Measurements from ENCODE around the gene TAOK3. TPM values are rescaled to one million over a fixed set of nuclear protein-coding genes. Genes with fewer than 3 reads are reported as not detected.

Gene TAOK3
- total RNA-seq, 1 donor from 2014 or later, result 1.1 TPM

GRCh38 chr12:118193477-118193876 lies 179.2 kb downstream of the TAOK3 start:
- no peaks in the 10 kb centered on the region for H3K27me3 Mint-ChIP-seq (ENCODE audit: insufficient read depth, low read depth)
- Histone ChIP-seq H3K36me3 (no peaks in the 10 kb centered on the region), H4K20me1 (ENCODE audit: low read depth) (no peaks in the 10 kb centered on the region), H3K4me1 (peaks cover 17% of the 10 kb centered on the region), H2AFZ (replicated peaks) (no peak overlapping the region), H3K4me2 (no peak overlapping the region), H3K9ac (no peak overlapping the region), H3K4me3 (no peak overlapping the region), H3K9me3 (ENCODE audit: low read depth) (no peaks in the 10 kb centered on the region), H3F3A (ENCODE audit: low read depth) (peaks cover 13% of the 10 kb centered on the region), H3K79me2 (ENCODE audit: low read depth) (no peaks in the 10 kb centered on the region), H3K27me3 (no peaks in the 10 kb centered on the region), H3K27ac (no peak overlapping the region)
- DNase-seq (ENCODE audit: low spot score), result no peak
- no peak overlapping the region for H3K27ac Mint-ChIP-seq
- H3K4me1 Mint-ChIP-seq, result peaks cover 22% of the 10 kb centered on the region
- H3K4me3 Mint-ChIP-seq, result no peak overlapping the region
- no peaks in the 10 kb centered on the region for H3K36me3 Mint-ChIP-seq
- H3K9me3 Mint-ChIP-seq, result no peaks in the 10 kb centered on the region
- TF ChIP-seq, protein P1, sequence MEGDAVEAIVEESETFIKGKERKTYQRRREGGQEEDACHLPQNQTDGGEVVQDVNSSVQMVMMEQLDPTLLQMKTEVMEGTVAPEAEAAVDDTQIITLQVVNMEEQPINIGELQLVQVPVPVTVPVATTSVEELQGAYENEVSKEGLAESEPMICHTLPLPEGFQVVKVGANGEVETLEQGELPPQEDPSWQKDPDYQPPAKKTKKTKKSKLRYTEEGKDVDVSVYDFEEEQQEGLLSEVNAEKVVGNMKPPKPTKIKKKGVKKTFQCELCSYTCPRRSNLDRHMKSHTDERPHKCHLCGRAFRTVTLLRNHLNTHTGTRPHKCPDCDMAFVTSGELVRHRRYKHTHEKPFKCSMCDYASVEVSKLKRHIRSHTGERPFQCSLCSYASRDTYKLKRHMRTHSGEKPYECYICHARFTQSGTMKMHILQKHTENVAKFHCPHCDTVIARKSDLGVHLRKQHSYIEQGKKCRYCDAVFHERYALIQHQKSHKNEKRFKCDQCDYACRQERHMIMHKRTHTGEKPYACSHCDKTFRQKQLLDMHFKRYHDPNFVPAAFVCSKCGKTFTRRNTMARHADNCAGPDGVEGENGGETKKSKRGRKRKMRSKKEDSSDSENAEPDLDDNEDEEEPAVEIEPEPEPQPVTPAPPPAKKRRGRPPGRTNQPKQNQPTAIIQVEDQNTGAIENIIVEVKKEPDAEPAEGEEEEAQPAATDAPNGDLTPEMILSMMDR (IDR thresholded peaks at IDR 0.05), result no peak
- TF ChIP-seq EZH2 (IDR thresholded peaks at IDR 0.05), result no peak
- no peak for TF ChIP-seq EZH2phosphoT487 (IDR thresholded peaks at IDR 0.05)

DNA sequence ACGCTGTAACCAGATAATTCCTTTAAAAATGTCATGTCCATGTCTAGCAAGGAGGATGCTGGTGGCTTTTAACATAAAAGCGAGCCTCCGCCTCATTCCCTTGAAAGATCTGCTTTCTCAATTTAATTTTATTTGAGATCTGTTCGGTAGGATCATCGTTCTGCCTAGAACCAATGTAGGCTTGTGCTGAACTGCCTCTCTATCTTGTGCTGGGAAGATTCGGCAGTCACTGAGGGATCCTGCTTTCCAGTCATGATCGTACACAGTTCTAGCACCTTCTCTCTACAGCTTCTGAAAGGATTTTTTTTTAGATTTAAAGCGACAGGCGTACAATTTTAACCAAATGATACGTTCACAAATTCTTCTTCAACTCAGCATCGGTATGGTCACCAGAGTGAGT lies 182.4 kb downstream of the TAOK3 start:
- H3K9me3 Mint-ChIP-seq, result no peaks in the 10 kb centered on the region
- no peaks in the 10 kb centered on the region for H3K79me2 ChIP-seq (ENCODE audit: low read depth)
- TF ChIP-seq EZH2 (IDR thresholded peaks at IDR 0.05), result no peak
- TF ChIP-seq EZH2phosphoT487 (IDR thresholded peaks at IDR 0.05), result no peak
- TF ChIP-seq, protein P1 (IDR thresholded peaks at IDR 0.05), result no peak
- H3K4me2 ChIP-seq, result peak overlapping the region; percentile 62
- no peaks in the 10 kb centered on the region for H3K27me3 Mint-ChIP-seq (ENCODE audit: insufficient read depth, low read depth)
- no peaks in the 10 kb centered on the region for H3K27me3 ChIP-seq
- H3K4me1 Mint-ChIP-seq, result peaks cover 33% of the 10 kb centered on the region
- peak overlapping the region; percentile 99 for H3K27ac Mint-ChIP-seq
- no peaks in the 10 kb centered on the region for H3K36me3 Mint-ChIP-seq
- peak overlapping the region; percentile 85 for H3K4me3 Mint-ChIP-seq
- no peaks in the 10 kb centered on the region for H3K9me3 ChIP-seq (ENCODE audit: low read depth)
- H2AFZ ChIP-seq (replicated peaks), result peak overlapping the region; percentile 96
- no peaks in the 10 kb centered on the region for H3K36me3 ChIP-seq
- H4K20me1 ChIP-seq (ENCODE audit: low read depth), result no peaks in the 10 kb centered on the region
- peak; percentile 7 for DNase-seq (ENCODE audit: low spot score)
- H3K27ac ChIP-seq, result no peak overlapping the region
- no peak overlapping the region for H3K9ac ChIP-seq
- H3K4me1 ChIP-seq, result peaks cover 17% of the 10 kb centered on the region
- no peak overlapping the region for H3K4me3 ChIP-seq
- peaks cover 13% of the 10 kb centered on the region for H3F3A ChIP-seq (ENCODE audit: low read depth)

- Mint-ChIP-seq H3K27me3 (ENCODE audit: insufficient read depth, low read depth) (no peaks in the 10 kb centered on the region), H3K36me3 (no peaks in the 10 kb centered on the region), H3K4me1 (peaks cover 33% of the 10 kb centered on the region), H3K4me3 (peak overlapping the region; percentile 85), H3K9me3 (no peaks in the 10 kb centered on the region), H3K27ac (peak overlapping the region; percentile 99)
- Histone ChIP-seq H3K27ac (peak overlapping the region; percentile 10), H3K4me1 (peaks cover 17% of the 10 kb centered on the region), H3K9me3 (ENCODE audit: low read depth) (no peaks in the 10 kb centered on the region), H4K20me1 (ENCODE audit: low read depth) (no peaks in the 10 kb centered on the region), H3K4me3 (no peak overlapping the region), H3K9ac (no peak overlapping the region), H3K36me3 (no peaks in the 10 kb centered on the region), H3K4me2 (peak overlapping the region; percentile 62), H3K79me2 (ENCODE audit: low read depth) (no peaks in the 10 kb centered on the region), H3K27me3 (no peaks in the 10 kb centered on the region), H2AFZ (replicated peaks) (peak overlapping the region; percentile 96), H3F3A (ENCODE audit: low read depth) (peaks cover 13% of the 10 kb centered on the region)
- DNase-seq (ENCODE audit: low spot score), result peak; percentile 59
- TF ChIP-seq EZH2phosphoT487 (IDR thresholded peaks at IDR 0.05) (no peak), EZH2 (IDR thresholded peaks at IDR 0.05) (no peak)
- TF ChIP-seq, protein P1 (IDR thresholded peaks at IDR 0.05), result no peak
These were observed 182.9 kb downstream of the TAOK3 start for GRCh38 chr12:118189741-118190191.
